Measurements from ENCODE around the gene CLEC17A.

Gene CLEC17A

DNA sequence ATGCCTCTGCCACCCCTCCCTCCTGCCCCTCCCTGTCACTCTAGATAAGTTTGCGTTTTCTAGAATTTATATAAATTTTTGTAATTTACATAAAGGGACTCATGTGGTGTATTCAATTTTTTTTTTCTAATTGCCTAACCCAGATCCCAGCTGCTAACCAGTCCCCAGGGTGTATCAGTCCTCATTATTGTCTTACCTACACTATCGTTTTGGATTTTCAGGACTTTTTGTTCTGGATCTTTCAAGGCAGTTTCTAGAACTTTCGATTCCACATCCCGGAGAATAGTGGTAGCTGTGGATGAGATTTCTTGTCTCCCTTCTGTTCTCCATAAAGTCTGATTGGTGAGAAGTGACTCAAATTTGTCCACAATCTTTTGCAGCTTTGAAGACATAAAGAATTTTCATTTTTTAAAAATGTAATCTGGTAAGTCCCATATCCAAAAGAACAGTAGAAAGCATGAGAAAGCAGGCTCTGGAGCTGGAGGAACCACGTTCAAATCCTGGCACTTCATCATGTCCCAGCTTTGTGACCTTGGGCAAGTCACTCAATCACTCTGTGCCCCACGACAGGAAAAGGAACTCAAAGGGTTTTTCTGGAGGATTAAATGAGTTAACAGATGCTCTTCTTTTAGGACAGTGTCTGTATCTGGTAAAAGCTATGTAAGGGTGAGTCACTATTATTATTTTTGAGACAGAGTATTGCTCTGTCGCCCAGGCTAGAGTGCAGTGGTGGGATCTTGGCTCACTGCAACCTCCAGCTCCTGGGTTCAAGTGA is 72.1 kb downstream of the CLEC17A start:
- DNase-seq (ENCODE audit: extremely low read depth, low read depth), result no peak
- TF ChIP-seq, protein P1, sequence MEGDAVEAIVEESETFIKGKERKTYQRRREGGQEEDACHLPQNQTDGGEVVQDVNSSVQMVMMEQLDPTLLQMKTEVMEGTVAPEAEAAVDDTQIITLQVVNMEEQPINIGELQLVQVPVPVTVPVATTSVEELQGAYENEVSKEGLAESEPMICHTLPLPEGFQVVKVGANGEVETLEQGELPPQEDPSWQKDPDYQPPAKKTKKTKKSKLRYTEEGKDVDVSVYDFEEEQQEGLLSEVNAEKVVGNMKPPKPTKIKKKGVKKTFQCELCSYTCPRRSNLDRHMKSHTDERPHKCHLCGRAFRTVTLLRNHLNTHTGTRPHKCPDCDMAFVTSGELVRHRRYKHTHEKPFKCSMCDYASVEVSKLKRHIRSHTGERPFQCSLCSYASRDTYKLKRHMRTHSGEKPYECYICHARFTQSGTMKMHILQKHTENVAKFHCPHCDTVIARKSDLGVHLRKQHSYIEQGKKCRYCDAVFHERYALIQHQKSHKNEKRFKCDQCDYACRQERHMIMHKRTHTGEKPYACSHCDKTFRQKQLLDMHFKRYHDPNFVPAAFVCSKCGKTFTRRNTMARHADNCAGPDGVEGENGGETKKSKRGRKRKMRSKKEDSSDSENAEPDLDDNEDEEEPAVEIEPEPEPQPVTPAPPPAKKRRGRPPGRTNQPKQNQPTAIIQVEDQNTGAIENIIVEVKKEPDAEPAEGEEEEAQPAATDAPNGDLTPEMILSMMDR (IDR thresholded peaks at IDR 0.05; ENCODE audit: low read depth, low read length, missing control alignments), result no peak
- H3K4me3 ChIP-seq (replicated peaks; ENCODE audit: low read depth, low read length), result no peak overlapping the region

DNA sequence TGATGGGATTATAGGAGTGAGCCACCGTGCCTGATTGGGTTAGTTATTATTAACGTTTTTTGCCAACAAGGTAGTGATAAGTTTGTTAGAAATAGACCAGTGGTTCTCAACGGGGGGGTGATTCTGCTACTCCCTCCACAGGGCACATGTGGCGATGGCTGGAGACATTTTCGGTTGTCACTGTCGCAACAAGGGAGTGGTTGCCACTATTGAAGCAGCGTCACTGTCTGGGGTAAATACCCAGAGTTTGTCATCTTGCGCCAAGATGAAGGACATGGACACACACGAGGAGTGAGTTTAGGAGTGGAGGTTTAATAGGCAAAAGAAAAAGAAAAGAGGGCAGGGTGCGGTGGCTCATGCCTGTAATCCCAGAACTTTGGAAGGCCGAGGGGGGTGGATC is 72.8 kb downstream of the CLEC17A start:
- TF ChIP-seq, protein P1 (IDR thresholded peaks at IDR 0.05; ENCODE audit: low read depth, low read length, missing control alignments), result no peak
- no peak overlapping the region for H3K4me3 ChIP-seq (replicated peaks; ENCODE audit: low read depth, low read length)
- DNase-seq (ENCODE audit: extremely low read depth, low read depth), result no peak

DNA sequence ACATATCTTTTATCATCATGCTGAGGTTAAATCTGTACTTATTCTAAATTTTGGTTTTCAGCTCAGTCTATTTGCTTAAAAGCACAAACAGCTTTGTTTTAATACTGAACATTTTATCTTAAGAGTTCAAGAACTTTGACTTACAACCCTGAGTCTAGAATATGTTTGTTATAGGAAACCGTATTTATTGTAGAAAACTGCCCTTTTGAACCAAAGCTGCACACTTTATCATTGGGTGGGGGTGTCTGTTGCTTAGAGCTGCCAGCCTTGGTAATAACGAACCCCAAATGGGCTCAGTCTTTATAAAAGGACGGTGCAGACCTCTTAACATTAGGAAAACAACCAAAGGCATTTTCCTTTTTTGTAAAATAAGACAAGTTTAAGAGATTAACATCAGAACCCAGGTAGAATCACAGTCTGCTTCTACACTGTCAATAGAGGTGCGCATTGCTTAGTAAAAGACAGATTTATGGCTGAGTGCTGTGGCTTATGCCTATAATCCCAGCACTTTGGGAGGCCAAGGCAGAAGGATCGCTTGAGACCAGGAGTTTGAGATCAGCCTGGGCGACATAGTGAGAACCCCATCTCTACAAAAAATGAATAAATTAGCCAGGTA is 77.1 kb downstream of the CLEC17A start:
- no peak overlapping the region for H3K4me3 ChIP-seq (replicated peaks; ENCODE audit: low read depth, low read length)
- TF ChIP-seq, protein P1 (IDR thresholded peaks at IDR 0.05; ENCODE audit: low read depth, low read length, missing control alignments), result no peak
- DNase-seq (ENCODE audit: extremely low read depth, low read depth), result no peak

DNA sequence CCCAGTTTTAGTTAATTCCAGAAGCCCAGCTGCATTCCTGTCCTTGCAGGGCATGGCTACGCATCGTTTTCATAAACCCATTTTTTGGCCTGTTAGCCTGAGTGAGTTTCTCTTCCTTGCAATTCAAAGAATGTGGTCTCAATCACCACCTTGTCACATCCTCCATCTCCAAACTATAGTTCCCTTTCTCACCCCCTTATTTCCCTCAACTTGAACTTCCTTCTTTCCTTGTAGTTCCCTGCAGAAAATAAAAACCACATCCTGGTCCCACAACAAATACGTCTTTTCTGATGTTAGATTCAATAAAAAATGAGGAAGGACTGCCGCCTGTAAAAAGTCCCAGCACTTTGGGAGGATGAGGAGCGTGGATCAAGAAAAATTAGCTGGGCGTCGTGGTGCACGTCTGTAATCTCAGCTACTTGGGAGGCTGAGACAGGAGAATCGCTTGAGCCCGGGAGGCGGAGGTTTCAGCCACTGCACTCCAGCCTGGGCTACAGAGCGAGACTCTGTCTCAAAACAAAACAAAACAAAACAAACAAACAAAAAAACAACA is 78.6 kb downstream of the CLEC17A start:
- DNase-seq (ENCODE audit: extremely low read depth, low read depth), result no peak
- H3K4me3 ChIP-seq (replicated peaks; ENCODE audit: low read depth, low read length), result no peak overlapping the region
- TF ChIP-seq, protein P1 (IDR thresholded peaks at IDR 0.05; ENCODE audit: low read depth, low read length, missing control alignments), result no peak

Data from HFF-Myc (cell line).